HepG2 (cell line): ENCODE data around the gene NXPH4. TPM values are rescaled to one million over a fixed set of nuclear protein-coding genes. Genes with fewer than 3 reads are reported as not detected.
A peak's percentile ranks its signal among the peaks of the same experiment; 100 is the strongest.

Experiments
- ATAC-seq: fragments of 200-7000 bp; cut with Tn5 transposase; 3 replicates; pipeline ENCODE4 v1.9.1; 2020; ENCODE audit warnings: mild to moderate bottlenecking, moderate library complexity
- BruUV-seq: library from RNA; stranded (reverse); fragments of 400-500 nt; replicated peaks from 2 replicates; lab custom pipeline; 2021; lab: Mats Ljungman, UMichigan
- CTCF ChIA-PET: fragments of 300-600 bp; formaldehyde crosslinking; extraction: SDS; loops from one replicate; lab custom pipeline; 2021; ENCODE audit warnings: low total read pairs, inconsistent platforms, low intra/inter-chr PET ratio; lab: Yijun Ruan, JAX
- POLR2A ChIA-PET: fragments of 350-600 bp; sonication (Branson Sonifier 250); formaldehyde crosslinking; loops from one replicate; lab custom pipeline; 2020; ENCODE audit warnings: antibody characterized with exemption, inconsistent platforms; lab: Yijun Ruan, JAX
- DNase-seq: peaks from one replicate; pipeline ENCODE4 v3.0.0-alpha.2; 2015; ENCODE audit warnings: low spot score
- FAIRE-seq: peaks from 3 replicates; lab custom pipeline; 2011; peaks lifted over from hg19 to GRCh38; lab: Jason Lieb, UNC
- H2AFZ ChIP-seq: one replicate; pipeline ENCODE4 v1.6.1; 2011; ENCODE audit warnings: low read length, inconsistent platforms
- H3K27ac ChIP-seq: fragments of 300-600 bp; 3 replicates; pipeline ENCODE4 v1.8.0; 2011; ENCODE audit warnings: mixed run types, mild to moderate bottlenecking, mixed read lengths, low read length, inconsistent platforms; ENCODE audit not compliant: insufficient read depth; ENCODE audit errors: extremely low read length
- H3K27me3 ChIP-seq, 2 experiments: fragments of 200-600 bp in 1 of 2; 2 replicates in 1 of 2; 3 replicates in 1 of 2; pipeline versions ENCODE4 v1.6.0 to v1.8.0; 2011; ENCODE audit warnings: low read length in 2 of 2, mild to moderate bottlenecking in 2 of 2, moderate library complexity in 2 of 2, inconsistent platforms in 1 of 2; ENCODE audit not compliant: insufficient read depth in 2 of 2, control insufficient read depth in 1 of 2
- H3K36me3 ChIP-seq, 2 experiments: fragments of 200-600 bp in 1 of 2; replicated peaks in 1 of 2; 2 replicates in 1 of 2; 3 replicates in 1 of 2; pipeline versions ENCODE4 v1.5.1 to v1.8.0; 2011; ENCODE audit warnings: low read length in 2 of 2, inconsistent platforms in 1 of 2; ENCODE audit not compliant: insufficient read depth in 2 of 2, control insufficient read depth in 1 of 2
- H3K4me1 ChIP-seq: 2 replicates; pipeline ENCODE4 v1.5.1; 2012; ENCODE audit warnings: low read length, inconsistent platforms; ENCODE audit not compliant: insufficient read depth
- H3K4me2 ChIP-seq: 2 replicates; pipeline ENCODE4 v1.6.0; 2011; ENCODE audit warnings: low read depth, low read length, inconsistent platforms
- H3K4me3 ChIP-seq, 3 experiments: fragments of 200-600 bp in 1 of 3; sonication (generic), shearing (Covaris generic) in 1 of 3; replicated peaks in 1 of 3; 2 replicates each; pipeline ENCODE4 v1.5.1; 2011 to 2016; ENCODE audit warnings: low read length in 3 of 3, inconsistent platforms in 2 of 3, low read depth in 2 of 3, mild to moderate bottlenecking in 2 of 3, control low read depth in 1 of 3, mixed read lengths in 1 of 3; ENCODE audit not compliant: insufficient read depth in 1 of 3
- H3K79me2 ChIP-seq: one replicate; pipeline ENCODE4 v1.6.1; 2011; ENCODE audit warnings: low read length, inconsistent platforms; ENCODE audit not compliant: insufficient read depth
- H3K9ac ChIP-seq: 2 replicates; pipeline ENCODE4 v1.6.0; 2011; ENCODE audit warnings: mild to moderate bottlenecking, low read depth, low read length, inconsistent platforms; ENCODE audit not compliant: insufficient read depth
- H3K9me3 ChIP-seq: 2 replicates; pipeline ENCODE4 v1.5.1; 2012; ENCODE audit warnings: mild to moderate bottlenecking, low read length
- H4K20me1 ChIP-seq: 2 replicates; pipeline ENCODE4 v1.6.0; 2011; ENCODE audit warnings: inconsistent platforms, mild to moderate bottlenecking, low read length, moderate library complexity; ENCODE audit not compliant: insufficient read depth
- MAFF ChIP-seq: IDR thresholded peaks from 2 replicates; pipeline ENCODE4 v1.6.1; 2011; ENCODE audit warnings: low read depth, low read length, improper control_type of control experiment
- PHF20 ChIP-seq: sonication (generic); formaldehyde crosslinking; IDR thresholded peaks from 2 replicates; pipeline ENCODE4 v1.5.0; 2020; ENCODE audit warnings: mild to moderate bottlenecking, missing genetic modification reagents
- SMAD3 ChIP-seq: sonication (generic); formaldehyde crosslinking; IDR thresholded peaks from 2 replicates; pipeline ENCODE4 v1.4.0; 2020; ENCODE audit warnings: missing genetic modification reagents
- ZNF205 ChIP-seq: IDR thresholded peaks from 2 replicates; pipeline ENCODE4 v1.6.1; 2018; ENCODE audit warnings: missing biosample characterization, missing genetic modification reagents
- WGBS: methylation state at CpG from one replicate; pipeline ENCODE4 v1.1.6; 2017; ENCODE audit warnings: low lambda C conversion rate; 5-methylcytosine and 5-hydroxymethylcytosine counted together
- in situ Hi-C: cut with HindIII; loops from 2 replicates; pipeline ENCODE4 v1.10.0; 2017; ENCODE audit warnings: low pct_unique_long_range_greater_than_20kb; ENCODE audit not compliant: extremely low pct_ligation_motif_present
- intact Hi-C: fragments of 100-400 bp; cut with micrococcal nuclease; formaldehyde crosslinking; loops from one replicate; pipeline ENCODE4 v1.10.0; 2022; ENCODE audit not compliant: unreplicated experiment
- polyA plus RNA-seq, 8 experiments: library from polyadenylated mRNA; depleted of rRNA in 3 of 8; stranded (reverse) in 7 of 8; unstranded in 1 of 8; fragments of >200 nt; fragmentation: Illumina TruSeq in 4 of 8; extraction: Trizol in 4 of 8; gene quantifications; 2 replicates each; pipeline versions ENCODE4 v1.2.1 to v1.2.3, GENCODE V29; 2011 to 2016; ENCODE audit warnings: low read depth in 4 of 8, missing spikeins in 1 of 8, mixed read lengths in 1 of 8; ENCODE audit not compliant: insufficient read depth in 1 of 8
- total RNA-seq, 5 experiments: library from RNA; depleted of rRNA; stranded (reverse); fragments of >200 nt; fragmentation: Illumina TruSeq; extraction: Trizol; gene quantifications; 2 replicates each; pipeline ENCODE4 v1.2.3, GENCODE V29; 2016; ENCODE audit warnings: low read depth in 1 of 5
- TF ChIP-seq, protein P1 (sequence below): sonication (generic); formaldehyde crosslinking; IDR thresholded peaks from 2 replicates; pipeline ENCODE4 v1.8.0; 2022; ENCODE audit warnings: missing genetic modification reagents, low read depth, mild to moderate bottlenecking, borderline replicate concordance
- TF ChIP-seq, protein P2 (sequence below): sonication (generic); formaldehyde crosslinking; IDR thresholded peaks from 2 replicates; pipeline ENCODE4 v1.4.0; 2020; ENCODE audit warnings: missing genetic modification reagents

The NXPH4 gene
- total and polyA plus RNA-seq, 2 of the 13 experiments (the other 11 are each of a cell fraction or from before 2014, with no cell fraction given) = 0.13 TPM; not detected in 1

DNA sequence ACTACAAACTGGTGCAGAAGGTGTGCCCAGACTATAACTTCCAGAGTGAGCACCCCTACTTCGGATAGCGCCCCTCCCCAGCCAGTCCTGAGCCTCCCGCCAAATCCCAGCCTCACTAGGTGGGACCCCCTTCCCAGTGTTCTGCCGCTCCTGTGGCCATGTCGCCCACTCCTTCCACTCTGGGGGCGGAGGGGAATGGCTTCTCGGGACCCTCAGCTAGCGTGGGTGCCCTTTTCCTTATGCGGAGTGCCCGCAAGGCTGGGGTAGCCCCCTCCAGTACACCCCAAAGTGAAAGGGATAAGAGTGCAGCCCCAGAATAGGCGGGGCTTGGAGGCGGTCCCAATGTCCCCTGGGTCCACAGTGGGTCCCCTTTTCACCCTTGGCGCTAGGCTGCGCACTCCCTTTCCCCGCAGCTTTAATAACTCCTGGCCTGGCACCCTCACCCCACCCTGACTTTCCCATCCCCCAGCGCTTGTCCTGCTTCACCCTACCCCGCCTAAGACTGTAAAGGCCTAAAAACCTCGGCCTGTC is 9.2 kb downstream of the NXPH4 start:
- Histone ChIP-seq H3K4me2 (peak overlapping the region; percentile 57), H3K27ac (no peak overlapping the region), H3K36me3 (no peaks in the 10 kb centered on the region), H3K9me3 (no peaks in the 10 kb centered on the region), H3K27me3 (peaks cover 6 to 58% of the 10 kb centered on the region in 2 experiments; a peak in 4 of 5 replicates), H3K4me3 (no peak overlapping the region; a peak in 1 of 6 replicates), H3K9ac (no peak overlapping the region), H3K79me2 (peaks cover 20% of the 10 kb centered on the region), H2AFZ (no peak overlapping the region), H4K20me1 (no peaks in the 10 kb centered on the region), H3K4me1 (peaks cover 67% of the 10 kb centered on the region)
- DNase-seq (no peak), ATAC-seq (no peak), FAIRE-seq (no peak)
- WGBS = 46% methylated on average over 8 of the region's 18 CpGs
- no peak for TF ChIP-seq PHF20 (CRISPR knock-in tag)
- TF ChIP-seq MAFF = no peak
- ChIA-PET CTCF (interaction anchor here (1.4 to 8.7 kb wide), 2 partner anchors 14 to 18 kb away, joined by 6 to 87 read pairs; a partner anchor contains a TSS), POLR2A (interaction anchor here (1.1 to 1.5 kb wide), 3 partner anchors 13 to 98 kb away, joined by 3 to 5 read pairs (median 3); partner anchors contain the start of gene LRP1)
- BruUV-seq = no TSS peak
- in situ Hi-C loops = no loop called here
- intact Hi-C loops = loop anchor here (2.0 kb wide), 1 partner anchor 13 kb away; no protein-coding TSS in a partner anchor

DNA sequence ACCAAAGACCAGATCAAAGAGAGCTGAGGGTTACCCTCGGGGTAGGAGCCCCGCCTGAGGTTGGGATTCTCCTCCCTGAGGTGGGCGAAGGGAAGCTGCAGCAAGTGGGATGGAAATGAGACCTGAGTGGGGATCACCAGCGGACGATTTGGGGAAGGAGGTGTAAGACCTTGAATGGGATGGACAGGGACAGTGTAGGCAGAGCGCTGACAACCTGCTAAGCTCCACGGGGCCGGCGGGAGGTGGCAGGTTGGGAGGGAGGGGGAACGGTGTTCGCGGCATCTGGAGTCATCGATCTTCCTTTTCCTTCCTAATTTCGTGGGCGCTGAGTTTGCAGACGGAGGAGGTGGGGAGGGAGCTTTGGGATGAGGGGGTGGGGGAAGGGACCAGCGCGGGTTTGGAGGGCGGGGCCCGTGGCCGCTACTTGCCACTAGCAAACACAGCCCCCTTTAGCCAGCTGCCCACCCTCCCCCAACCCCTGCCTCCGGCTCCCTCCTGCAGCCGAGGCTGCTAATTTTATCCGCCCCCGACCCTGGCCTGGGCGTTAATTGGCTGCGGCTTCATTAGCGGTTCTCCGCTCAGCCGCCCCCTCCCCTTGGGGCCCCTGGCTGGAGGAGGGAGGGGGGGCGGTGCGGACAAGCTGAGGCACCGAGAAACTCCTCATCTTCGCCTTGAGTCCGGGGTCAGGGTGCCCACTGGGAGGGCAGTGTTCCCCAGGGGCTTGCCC is 10.2 kb downstream of the NXPH4 start:
- peaks cover 3 to 48% of the 10 kb centered on the region in 2 experiments; a peak in 4 of 5 replicates for H3K27me3 ChIP-seq
- peaks cover 77% of the 10 kb centered on the region for H3K4me1 ChIP-seq
- H3K4me3 ChIP-seq = peak overlapping the region in 1 of 3 experiments; percentile 46; a peak in 2 of 6 replicates
- no peaks in the 10 kb centered on the region for H3K9me3 ChIP-seq
- CTCF ChIA-PET = interaction anchor here (8.7 kb wide), 1 partner anchor 12 kb away, joined by 87 read pairs; a partner anchor contains a TSS
- intact Hi-C loops (no loop called here), in situ Hi-C loops (no loop called here)
- no peak for FAIRE-seq
- H3K79me2 ChIP-seq = peaks cover 30% of the 10 kb centered on the region
- no TSS peak for BruUV-seq
- H2AFZ ChIP-seq = no peak overlapping the region
- DNase-seq = no peak
- 40% methylated on average over 29 of the region's 35 CpGs for WGBS
- no peak for ATAC-seq
- no peak overlapping the region for H3K27ac ChIP-seq
- TF ChIP-seq ZNF205 (CRISPR knock-in tag) = peak; percentile 96
- TF ChIP-seq, protein P1, sequence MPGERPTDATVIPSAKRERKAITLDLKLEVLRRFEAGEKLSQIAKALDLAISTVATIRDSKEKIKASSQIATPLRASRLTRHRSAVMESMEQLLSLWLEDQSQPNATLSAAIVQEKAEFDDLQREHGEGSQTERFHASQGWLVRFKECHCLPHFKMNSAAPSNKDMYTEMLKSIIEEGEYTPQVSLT = no peak
- TF ChIP-seq, protein P2, sequence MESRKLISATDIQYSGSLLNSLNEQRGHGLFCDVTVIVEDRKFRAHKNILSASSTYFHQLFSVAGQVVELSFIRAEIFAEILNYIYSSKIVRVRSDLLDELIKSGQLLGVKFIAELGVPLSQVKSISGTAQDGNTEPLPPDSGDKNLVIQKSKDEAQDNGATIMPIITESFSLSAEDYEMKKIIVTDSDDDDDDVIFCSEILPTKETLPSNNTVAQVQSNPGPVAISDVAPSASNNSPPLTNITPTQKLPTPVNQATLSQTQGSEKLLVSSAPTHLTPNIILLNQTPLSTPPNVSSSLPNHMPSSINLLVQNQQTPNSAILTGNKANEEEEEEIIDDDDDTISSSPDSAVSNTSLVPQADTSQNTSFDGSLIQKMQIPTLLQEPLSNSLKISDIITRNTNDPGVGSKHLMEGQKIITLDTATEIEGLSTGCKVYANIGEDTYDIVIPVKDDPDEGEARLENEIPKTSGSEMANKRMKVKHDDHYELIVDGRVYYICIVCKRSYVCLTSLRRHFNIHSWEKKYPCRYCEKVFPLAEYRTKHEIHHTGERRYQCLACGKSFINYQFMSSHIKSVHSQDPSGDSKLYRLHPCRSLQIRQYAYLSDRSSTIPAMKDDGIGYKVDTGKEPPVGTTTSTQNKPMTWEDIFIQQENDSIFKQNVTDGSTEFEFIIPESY = 0 out of 2 replicates have a peak, but pooled peaks have one; percentile 18
- no peak for TF ChIP-seq SMAD3 (CRISPR knock-in tag)
- peak overlapping the region; percentile 57 for H3K4me2 ChIP-seq
- H3K9ac ChIP-seq = no peak overlapping the region
- H3K36me3 ChIP-seq = peaks cover 3 to 6% of the 10 kb centered on the region in 2 experiments; a peak in 2 of 5 replicates
- POLR2A ChIA-PET = interaction anchor here (1.1 to 1.7 kb wide), 4 partner anchors 11 to 99 kb away, joined by 3 to 6 read pairs (median 4); partner anchors contain the start of gene LRP1
- no peaks in the 10 kb centered on the region for H4K20me1 ChIP-seq
